ENCODE results near the gene CDC42BPB. TPM values are rescaled to one million over a fixed set of nuclear protein-coding genes. Genes with fewer than 3 reads are reported as not detected.

Gene CDC42BPB
- total and polyA plus RNA-seq, 2 of the 13 experiments (the other 11 are each of a cell fraction or from before 2014, with no cell fraction given): 19.7 to 32.3 TPM

- TF ChIP-seq ZNF646 (CRISPR knock-in tag; IDR thresholded peaks at IDR 0.05): peak; percentile 96
- TF ChIP-seq KIAA2018 (CRISPR knock-in tag; IDR thresholded peaks at IDR 0.05; ENCODE audit: borderline replicate concordance): no peak
- no peak; the same call in 1 of the 2 replicates for TF ChIP-seq ZNF329 (CRISPR knock-in tag; IDR thresholded peaks at IDR 0.05; ENCODE audit: low read depth)
- no peak for TF ChIP-seq SCMH1 (CRISPR knock-in tag; IDR thresholded peaks at IDR 0.05; ENCODE audit: borderline replicate concordance)
- TF ChIP-seq NCOR1 (IDR thresholded peaks at IDR 0.05; ENCODE audit: borderline replicate concordance, low read length): no peak
- no peak for TF ChIP-seq ZNF10 (CRISPR knock-in tag; IDR thresholded peaks at IDR 0.05; ENCODE audit: borderline replicate concordance, low read depth)
- no peak for TF ChIP-seq HDAC1 (CRISPR knock-in tag; IDR thresholded peaks at IDR 0.05)
- TF ChIP-seq ZNF33A (CRISPR knock-in tag; IDR thresholded peaks at IDR 0.05; ENCODE audit: borderline replicate concordance): no peak
- no peak for TF ChIP-seq CENPBD1 (CRISPR knock-in tag; IDR thresholded peaks at IDR 0.05; ENCODE audit: borderline replicate concordance, low read depth)
- TF ChIP-seq XRCC5 (optimal IDR thresholded peaks at IDR 0.05; ENCODE audit: low read length): peak; percentile 77
These were observed 47.5 kb upstream of the CDC42BPB start (continued) for GRCh38 chr14:103104654-103105452.
